Measurements from ENCODE around the gene LIPE.
A peak's percentile ranks its signal among the peaks of the same experiment; 100 is the strongest.

LIPE gene

DNA sequence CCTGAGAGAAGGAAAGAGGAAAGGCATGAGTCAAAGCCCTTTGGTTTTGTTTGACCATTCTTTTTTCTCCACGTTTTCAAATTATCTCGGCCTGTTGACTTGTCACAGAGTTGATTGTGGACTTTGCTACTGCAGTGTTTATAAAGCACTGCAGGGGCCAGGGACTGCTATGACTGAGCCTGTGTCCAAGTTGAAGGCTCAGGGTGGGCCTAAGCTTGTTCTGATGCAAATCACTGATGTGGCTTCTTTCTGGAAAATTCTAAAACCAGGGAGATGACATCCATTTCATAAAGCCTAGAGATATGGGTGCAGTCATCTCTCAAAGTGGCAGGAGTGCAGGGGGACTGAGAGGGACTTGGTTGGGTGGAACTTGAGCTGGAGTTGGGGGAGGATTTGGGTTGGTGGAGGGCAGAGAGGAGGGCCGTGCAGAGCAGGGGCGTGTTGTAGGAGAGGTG, 16.8 kb upstream of the LIPE start:
- no peak overlapping the region for H3K4me3 ChIP-seq (ENCODE audit: low read depth, low read length)
- TF ChIP-seq, protein P1, sequence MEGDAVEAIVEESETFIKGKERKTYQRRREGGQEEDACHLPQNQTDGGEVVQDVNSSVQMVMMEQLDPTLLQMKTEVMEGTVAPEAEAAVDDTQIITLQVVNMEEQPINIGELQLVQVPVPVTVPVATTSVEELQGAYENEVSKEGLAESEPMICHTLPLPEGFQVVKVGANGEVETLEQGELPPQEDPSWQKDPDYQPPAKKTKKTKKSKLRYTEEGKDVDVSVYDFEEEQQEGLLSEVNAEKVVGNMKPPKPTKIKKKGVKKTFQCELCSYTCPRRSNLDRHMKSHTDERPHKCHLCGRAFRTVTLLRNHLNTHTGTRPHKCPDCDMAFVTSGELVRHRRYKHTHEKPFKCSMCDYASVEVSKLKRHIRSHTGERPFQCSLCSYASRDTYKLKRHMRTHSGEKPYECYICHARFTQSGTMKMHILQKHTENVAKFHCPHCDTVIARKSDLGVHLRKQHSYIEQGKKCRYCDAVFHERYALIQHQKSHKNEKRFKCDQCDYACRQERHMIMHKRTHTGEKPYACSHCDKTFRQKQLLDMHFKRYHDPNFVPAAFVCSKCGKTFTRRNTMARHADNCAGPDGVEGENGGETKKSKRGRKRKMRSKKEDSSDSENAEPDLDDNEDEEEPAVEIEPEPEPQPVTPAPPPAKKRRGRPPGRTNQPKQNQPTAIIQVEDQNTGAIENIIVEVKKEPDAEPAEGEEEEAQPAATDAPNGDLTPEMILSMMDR (conservative IDR thresholded peaks at IDR 0.05; ENCODE audit: low read depth, low read length), result no peak
- no peak for DNase-seq (ENCODE audit: low read depth)

- DNase-seq (ENCODE audit: low read depth), result no peak
- H3K4me3 ChIP-seq (ENCODE audit: low read depth, low read length), result no peak within 1 kb of the TSS
- TF ChIP-seq, protein P1 (conservative IDR thresholded peaks at IDR 0.05; ENCODE audit: low read depth, low read length), result no peak
Observed at GRCh38 chr19:42442833-42443232, 15.6 kb upstream of the LIPE start, which contains the start of gene CXCL17. CXCL17 (minus strand) TSS chr19:42442946; CDS start chr19:42442832, 114 bp downstream.

DNA sequence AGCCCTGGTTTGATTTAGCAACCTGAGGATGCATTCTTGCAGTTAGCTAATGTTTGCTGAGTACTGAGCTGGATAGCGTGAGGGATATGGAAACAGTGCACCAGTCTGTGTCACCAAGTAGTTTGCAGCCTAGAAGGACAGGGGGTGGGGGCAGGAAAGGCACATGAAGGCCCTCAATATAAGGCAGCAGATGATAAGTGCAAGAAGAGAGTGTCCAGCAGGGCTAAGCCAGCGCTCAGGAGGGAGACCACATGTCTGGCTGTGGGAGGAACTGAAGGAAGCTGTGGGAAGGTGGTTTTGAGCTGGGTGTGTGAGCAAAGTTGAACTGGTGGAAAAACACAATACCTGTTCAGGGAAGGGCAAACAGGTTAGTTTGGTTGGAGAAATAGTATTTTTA, 13.9 kb upstream of the LIPE start:
- no peak for DNase-seq (ENCODE audit: low read depth)
- no peak overlapping the region for H3K4me3 ChIP-seq (ENCODE audit: low read depth, low read length)
- TF ChIP-seq, protein P1 (conservative IDR thresholded peaks at IDR 0.05; ENCODE audit: low read depth, low read length), result no peak

- TF ChIP-seq, protein P1 (conservative IDR thresholded peaks at IDR 0.05; ENCODE audit: low read depth, low read length), result peak; percentile 98
- no peak overlapping the region for H3K4me3 ChIP-seq (ENCODE audit: low read depth, low read length)
- DNase-seq (ENCODE audit: low read depth), result peak; percentile 84
Observed at GRCh38 chr19:42440357-42441048, 13.3 kb upstream of the LIPE start.

DNA sequence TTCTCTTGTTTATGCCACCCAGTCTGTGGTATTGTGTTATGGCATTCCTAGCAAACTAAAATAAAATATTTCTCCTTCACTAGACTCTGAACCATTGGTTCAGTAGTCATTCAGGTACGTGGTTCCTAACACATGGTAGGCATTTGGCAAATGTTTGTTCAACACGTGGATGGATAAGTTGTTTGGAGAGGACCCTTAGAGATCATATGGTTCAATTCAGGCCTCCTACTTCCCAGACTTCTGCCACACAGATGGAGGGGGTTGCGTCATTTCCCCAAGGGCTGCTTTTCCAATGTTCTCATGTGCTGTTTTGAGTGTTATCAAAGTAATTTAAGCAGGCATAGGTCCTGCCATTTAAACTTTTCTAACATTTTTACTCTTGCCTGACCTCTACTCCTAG, 8.8 kb upstream of the LIPE start:
- no peak overlapping the region for H3K4me3 ChIP-seq (ENCODE audit: low read depth, low read length)
- TF ChIP-seq, protein P1 (conservative IDR thresholded peaks at IDR 0.05; ENCODE audit: low read depth, low read length), result no peak
- DNase-seq (ENCODE audit: low read depth), result peak; percentile 21

- TF ChIP-seq, protein P1 (conservative IDR thresholded peaks at IDR 0.05; ENCODE audit: low read depth, low read length), result no peak
- DNase-seq (ENCODE audit: low read depth), result no peak
- H3K4me3 ChIP-seq (ENCODE audit: low read depth, low read length), result no peak overlapping the region
Observed at GRCh38 chr19:42435316-42435715, 8.1 kb upstream of the LIPE start.

All from choroid plexus epithelial cell (primary cell).